ENCODE data around the gene CORO2B.

GRCh38 chr15:68734881-68735280, 156.1 kb downstream of the CORO2B start:
- TF ChIP-seq CTCF (IDR thresholded peaks at IDR 0.05) (no peak), POLR2AphosphoS5 (IDR thresholded peaks at IDR 0.05) (no peak)
